HG02642 (cell line): ENCODE data around the gene ROR2.
A peak's percentile ranks its signal among the peaks of the same experiment; 100 is the strongest.

Source experiments
- ATAC-seq: cut with Tn5 transposase; IDR thresholded peaks from one replicate; pipeline ENCODE4 v1.9.1; 2021; ENCODE audit warnings: mild to moderate bottlenecking; ENCODE audit not compliant: unreplicated experiment, poor library complexity

ROR2 gene

DNA sequence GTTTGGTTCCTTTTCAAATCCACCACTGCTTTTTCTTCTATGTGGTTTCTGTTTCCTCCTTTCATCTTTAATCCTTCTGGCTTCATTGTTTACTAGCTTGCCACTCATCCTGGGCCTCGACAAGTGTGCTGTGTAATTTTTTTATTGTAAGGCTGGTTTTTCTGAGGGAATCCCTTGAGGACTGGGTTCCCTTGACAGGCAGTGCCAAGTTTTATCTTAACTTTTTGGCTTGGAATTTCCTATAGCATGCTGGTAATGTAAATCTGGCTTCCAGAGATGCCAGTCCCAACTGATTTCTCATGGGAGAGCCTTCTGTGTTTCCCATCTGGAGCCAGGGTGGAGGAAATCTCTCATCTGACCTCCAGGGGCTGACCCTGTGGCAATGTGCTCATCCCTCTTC, 184.7 kb downstream of the ROR2 start:
- no peak for ATAC-seq

- no peak for ATAC-seq
Measured at GRCh38 chr9:91764661-91765060, 185.4 kb downstream of the ROR2 start.

GRCh38 chr9:91761362-91761761, 188.7 kb downstream of the ROR2 start:
- no peak for ATAC-seq

- no peak for ATAC-seq
Measured at GRCh38 chr9:91760906-91761305, 189.1 kb downstream of the ROR2 start.

GRCh38 chr9:91758491-91758981, 191.5 kb downstream of the ROR2 start:
- ATAC-seq = peak; percentile 72

- ATAC-seq = no peak
Measured at GRCh38 chr9:91757782-91758181, 192.2 kb downstream of the ROR2 start.

DNA sequence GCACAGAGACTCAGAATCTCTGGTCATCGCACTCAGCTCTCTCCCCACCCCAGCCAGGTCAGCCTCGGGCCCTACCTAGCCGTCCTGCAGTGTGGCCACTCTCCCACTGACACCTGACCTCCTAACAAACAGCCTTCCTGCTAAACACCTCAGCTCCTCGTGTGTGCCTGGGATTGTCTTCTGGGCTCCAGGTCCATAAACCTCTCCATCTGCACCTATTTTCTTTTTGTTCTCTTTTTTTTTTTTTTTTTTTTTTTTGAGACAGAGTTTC, 193.6 kb downstream of the ROR2 start:
- ATAC-seq = no peak

DNA sequence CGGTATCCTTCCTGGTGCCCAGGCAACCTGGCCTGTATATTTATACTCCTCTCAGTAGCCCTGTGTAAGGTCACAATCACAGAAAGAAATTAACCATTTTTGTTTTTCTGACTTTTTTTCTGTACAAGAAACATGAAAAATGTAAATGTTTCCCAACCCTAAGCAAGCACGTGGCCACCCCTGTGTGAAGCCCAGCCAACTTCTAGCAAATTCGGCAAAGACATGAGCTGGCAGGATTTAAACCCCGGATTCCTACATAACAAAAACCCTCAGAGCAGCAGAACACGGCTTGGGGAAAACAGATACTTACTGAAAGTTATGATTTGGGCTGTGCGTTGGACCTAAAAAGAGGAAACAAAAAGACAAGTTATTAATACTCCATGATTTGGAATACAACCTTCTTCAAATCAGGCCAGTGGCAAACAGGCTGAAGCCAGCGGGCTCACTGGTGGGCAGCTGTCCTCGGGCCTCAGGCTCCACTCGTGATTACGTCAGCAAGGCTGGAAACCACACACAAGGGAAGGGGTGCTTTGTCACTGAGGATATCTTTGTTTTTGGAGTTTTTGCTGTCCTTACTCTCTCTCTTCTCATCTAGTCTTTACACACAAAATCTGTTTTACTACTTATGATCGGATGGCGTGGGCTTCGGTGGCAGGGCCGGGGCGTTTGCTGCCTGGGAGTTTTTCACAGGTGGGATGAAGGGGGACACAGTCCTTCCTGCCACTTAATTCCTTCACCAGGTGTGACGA, 194.1 kb downstream of the ROR2 start:
- no peak for ATAC-seq

GRCh38 chr9:91753711-91754110, 196.3 kb downstream of the ROR2 start:
- ATAC-seq = no peak

- ATAC-seq = no peak
Measured at GRCh38 chr9:91751922-91752321, 198.1 kb downstream of the ROR2 start.

- ATAC-seq = no peak
Measured at GRCh38 chr9:91750343-91750742, 199.7 kb downstream of the ROR2 start.

- no peak for ATAC-seq
Measured at GRCh38 chr9:91746904-91747303, 203.1 kb downstream of the ROR2 start.

DNA sequence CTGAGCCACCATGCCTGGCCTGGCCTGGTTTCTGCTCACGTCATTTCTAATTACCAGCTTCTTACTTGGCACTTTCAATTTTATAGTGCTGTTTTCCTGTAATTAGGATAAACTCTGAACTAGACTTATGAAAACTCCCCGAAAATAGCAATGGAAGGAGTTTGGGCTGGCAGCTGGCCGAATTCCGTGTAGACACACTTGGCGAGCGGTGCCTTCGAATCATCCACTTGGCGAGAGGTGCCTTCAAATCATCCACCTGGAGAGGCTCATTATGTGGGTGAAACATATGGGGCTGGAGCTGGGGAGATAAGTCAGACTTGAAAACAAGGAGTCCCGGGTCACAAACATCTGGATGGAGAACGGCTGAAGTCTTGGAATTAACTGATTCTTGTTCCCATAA, 203.7 kb downstream of the ROR2 start:
- ATAC-seq = no peak

DNA sequence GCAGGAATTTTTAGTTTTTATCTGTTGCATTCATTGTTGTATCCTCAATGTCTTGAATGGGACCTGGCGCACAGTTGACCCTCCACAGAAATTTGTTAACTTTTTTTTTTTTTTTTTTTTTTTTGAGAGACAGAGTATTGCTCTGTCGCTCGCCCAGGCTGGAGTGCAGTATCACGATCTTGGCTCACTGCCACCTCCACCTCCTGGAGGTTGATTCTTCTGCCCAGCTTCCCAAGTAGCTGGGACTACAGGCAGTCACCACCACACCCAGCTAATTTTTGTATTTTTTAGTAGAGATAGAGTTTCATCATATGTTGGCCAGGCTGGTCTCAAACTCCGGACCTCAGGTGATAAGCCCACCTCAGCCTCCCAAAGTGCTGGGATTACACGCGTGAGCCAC, 205.9 kb downstream of the ROR2 start:
- no peak for ATAC-seq

DNA sequence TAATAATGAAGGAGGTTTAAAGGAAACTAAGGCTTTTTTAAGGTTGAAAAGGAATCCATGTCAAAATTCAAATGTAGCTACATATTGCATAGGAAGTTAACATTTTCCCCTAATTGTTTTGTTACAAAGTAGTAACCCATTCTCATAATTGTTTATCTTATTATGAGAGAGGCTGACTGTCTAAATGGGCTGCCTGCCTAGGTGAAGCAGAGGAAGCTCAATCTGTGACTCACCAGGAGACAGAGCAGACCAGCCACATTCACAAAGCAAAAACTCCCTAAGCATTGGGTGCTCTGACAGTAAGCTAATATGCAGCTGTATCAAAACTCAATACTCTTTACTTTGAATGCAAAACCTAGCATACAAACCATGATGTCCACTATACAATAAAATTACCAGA, 208.5 kb downstream of the ROR2 start:
- ATAC-seq = no peak

DNA sequence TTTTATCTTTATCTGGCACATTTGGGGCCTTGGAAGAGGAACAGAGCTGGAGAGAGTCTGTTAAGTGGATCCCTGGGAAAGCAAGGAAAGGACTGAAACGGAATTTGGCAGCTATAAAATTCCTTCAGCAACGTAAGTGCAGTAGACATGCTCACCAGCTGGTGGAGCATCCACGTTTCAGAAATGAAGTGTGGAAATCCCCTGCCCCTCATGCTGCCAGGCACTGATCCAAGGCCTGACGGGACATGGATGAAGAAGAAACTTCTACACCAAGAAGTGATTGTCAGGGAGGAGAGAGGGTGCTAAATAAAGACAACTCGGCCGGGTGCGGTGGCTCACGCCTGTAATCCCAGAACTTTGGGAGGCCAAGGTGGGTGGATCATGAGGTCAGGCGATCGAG, 209.3 kb downstream of the ROR2 start:
- ATAC-seq = no peak

- ATAC-seq = no peak
Measured at GRCh38 chr9:91736898-91737601, 213.0 kb downstream of the ROR2 start.

DNA sequence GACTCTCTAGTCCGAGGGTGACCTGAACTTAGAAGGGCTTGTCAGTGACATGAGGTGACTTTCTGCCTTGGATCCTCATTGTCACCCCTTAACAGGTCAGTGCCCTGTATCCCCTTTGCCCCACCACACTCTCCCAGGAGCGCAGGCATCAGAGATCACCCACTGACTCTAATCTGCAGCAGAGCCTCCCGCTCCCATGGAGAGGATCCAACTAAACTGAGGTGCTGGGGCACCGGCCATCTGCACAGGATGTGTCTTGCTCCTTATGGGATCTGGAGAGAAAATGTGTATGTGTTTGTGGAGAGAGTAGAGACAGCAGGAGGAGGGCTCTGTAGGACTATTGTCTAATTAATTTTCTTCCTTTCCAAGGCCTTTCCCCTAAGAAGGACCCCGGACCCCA, 213.7 kb downstream of the ROR2 start:
- ATAC-seq = no peak

- ATAC-seq = no peak
Measured at GRCh38 chr9:91735049-91735448, 215.0 kb downstream of the ROR2 start.

- peak; percentile 54 for ATAC-seq
Measured at GRCh38 chr9:91734371-91734981, 215.6 kb downstream of the ROR2 start.

DNA sequence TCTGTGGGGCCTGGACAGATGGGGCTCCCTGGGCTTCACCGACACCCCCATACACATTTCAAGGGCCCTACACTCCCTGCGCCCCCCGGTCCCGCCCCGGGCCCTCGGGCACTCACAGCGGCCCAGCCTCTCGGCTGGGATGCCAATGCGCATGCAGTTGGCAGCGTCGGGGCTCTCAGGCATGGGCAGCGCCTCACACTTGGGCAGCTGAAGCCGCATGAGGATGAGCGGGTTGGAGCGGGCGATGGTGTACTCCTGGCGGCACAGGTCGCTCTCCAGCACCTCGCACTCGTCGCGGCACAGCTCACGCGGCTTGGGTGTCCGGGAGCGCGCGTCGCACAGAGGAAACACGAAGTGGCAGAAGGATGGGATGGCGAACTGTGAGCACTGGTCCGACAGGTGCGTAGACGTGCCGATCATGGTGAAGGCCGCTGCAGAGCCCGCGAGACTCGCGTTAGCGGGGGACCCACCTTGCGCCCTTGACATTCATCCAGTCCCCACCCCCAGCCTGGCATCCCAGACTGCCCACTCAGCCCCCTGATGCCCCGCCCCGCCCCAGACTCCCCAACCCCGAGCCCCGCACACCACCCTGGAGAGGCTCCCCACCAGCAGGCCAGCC, 216.9 kb downstream of the ROR2 start:
- ATAC-seq = no peak
